Neutrophil (primary cell): ENCODE data around the gene SLC66A3.

Source experiments
- H3K27ac ChIP-seq: fragments of 200-600 bp; sonication (generic); 2 replicates; pipeline ENCODE4 v1.5.1; 2016; ENCODE audit warnings: mild to moderate bottlenecking, moderate library complexity
- H3K27me3 ChIP-seq: fragments of 200-600 bp; sonication (generic); 2 replicates; pipeline ENCODE4 v1.6.0; 2016; ENCODE audit warnings: mild to moderate bottlenecking
- H3K36me3 ChIP-seq: fragments of 200-600 bp; sonication (generic); 2 replicates; pipeline ENCODE4 v1.5.1; 2017
- H3K4me1 ChIP-seq, 2 experiments: fragments of 200-600 bp in 1 of 2; sonication (generic) in 1 of 2; 1 replicate in 1 of 2; 2 replicates in 1 of 2; pipeline versions ENCODE4 v1.5.1 to v1.6.1; 2013 to 2016; ENCODE audit warnings: low read depth in 1 of 2, low read length in 1 of 2, mild to moderate bottlenecking in 1 of 2, moderate library complexity in 1 of 2; ENCODE audit not compliant: control insufficient read depth in 1 of 2, insufficient read depth in 1 of 2
- H3K4me3 ChIP-seq, 2 experiments: fragments of 200-600 bp in 1 of 2; sonication (generic) in 1 of 2; 1 replicate in 1 of 2; 2 replicates in 1 of 2; pipeline ENCODE4 v1.5.1; 2013 to 2016; ENCODE audit warnings: low read depth in 1 of 2, low read length in 1 of 2, mild to moderate bottlenecking in 1 of 2, moderate library complexity in 1 of 2
- H3K9me3 ChIP-seq: fragments of 200-600 bp; sonication (generic); 2 replicates; pipeline ENCODE4 v1.5.1; 2016
- TF ChIP-seq, protein P1 (sequence below): fragments of 200-600 bp; sonication (generic); IDR thresholded peaks from 2 replicates; pipeline ENCODE4 v1.5.1; 2016; ENCODE audit warnings: antibody characterized with exemption

Gene SLC66A3

DNA sequence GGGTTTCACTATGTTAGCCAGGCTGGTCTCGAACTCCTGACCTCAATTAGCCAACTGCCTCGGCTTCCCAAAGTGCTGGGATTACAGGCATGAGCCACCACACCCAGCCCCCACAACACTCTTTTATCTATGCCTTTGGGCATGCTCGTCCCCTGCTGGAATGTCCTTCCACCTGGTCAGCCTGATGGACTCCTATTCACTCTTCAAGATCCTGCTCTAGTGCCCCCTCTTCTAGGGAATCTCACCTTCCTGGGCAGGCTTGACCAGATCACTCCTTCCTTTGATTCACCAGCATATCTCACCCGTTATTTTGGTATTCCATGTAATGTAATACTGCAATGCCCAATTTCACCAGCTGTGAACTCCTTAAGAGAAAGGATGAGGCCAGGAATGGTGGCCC lies 13.9 kb upstream of the SLC66A3 start:
- H3K9me3 ChIP-seq, result no peaks in the 10 kb centered on the region
- no peaks in the 10 kb centered on the region for H3K36me3 ChIP-seq
- H3K4me3 ChIP-seq, result no peak overlapping the region
- H3K27ac ChIP-seq, result no peak overlapping the region
- peaks cover 23% of the 10 kb centered on the region for H3K27me3 ChIP-seq
- TF ChIP-seq, protein P1, sequence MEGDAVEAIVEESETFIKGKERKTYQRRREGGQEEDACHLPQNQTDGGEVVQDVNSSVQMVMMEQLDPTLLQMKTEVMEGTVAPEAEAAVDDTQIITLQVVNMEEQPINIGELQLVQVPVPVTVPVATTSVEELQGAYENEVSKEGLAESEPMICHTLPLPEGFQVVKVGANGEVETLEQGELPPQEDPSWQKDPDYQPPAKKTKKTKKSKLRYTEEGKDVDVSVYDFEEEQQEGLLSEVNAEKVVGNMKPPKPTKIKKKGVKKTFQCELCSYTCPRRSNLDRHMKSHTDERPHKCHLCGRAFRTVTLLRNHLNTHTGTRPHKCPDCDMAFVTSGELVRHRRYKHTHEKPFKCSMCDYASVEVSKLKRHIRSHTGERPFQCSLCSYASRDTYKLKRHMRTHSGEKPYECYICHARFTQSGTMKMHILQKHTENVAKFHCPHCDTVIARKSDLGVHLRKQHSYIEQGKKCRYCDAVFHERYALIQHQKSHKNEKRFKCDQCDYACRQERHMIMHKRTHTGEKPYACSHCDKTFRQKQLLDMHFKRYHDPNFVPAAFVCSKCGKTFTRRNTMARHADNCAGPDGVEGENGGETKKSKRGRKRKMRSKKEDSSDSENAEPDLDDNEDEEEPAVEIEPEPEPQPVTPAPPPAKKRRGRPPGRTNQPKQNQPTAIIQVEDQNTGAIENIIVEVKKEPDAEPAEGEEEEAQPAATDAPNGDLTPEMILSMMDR, result no peak
- H3K4me1 ChIP-seq, result no peaks in the 10 kb centered on the region

DNA sequence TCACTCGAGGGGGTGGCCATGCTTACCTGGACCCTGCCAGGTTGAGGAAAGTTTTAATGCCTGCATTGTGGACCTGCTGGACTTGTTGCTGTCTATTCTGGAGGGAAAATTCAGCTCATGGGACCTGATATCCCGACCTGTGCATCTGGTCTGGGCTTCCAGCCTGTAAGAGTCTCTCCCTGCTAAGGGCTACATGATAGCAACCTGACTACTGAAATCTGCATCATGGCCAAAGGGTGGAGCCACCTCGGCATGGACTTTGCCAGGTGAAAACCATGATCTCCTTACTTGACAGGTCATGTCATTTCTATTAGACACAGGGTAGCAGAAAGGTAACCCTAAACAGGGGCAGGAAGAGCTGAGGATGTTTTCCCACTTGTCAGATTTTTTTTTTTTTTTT lies 12.9 kb upstream of the SLC66A3 start:
- H3K9me3 ChIP-seq, result no peaks in the 10 kb centered on the region
- H3K4me1 ChIP-seq, result no peaks in the 10 kb centered on the region
- peaks cover 23% of the 10 kb centered on the region for H3K27me3 ChIP-seq
- H3K27ac ChIP-seq, result no peak overlapping the region
- TF ChIP-seq, protein P1, result no peak
- no peaks in the 10 kb centered on the region for H3K36me3 ChIP-seq
- no peak overlapping the region for H3K4me3 ChIP-seq

DNA sequence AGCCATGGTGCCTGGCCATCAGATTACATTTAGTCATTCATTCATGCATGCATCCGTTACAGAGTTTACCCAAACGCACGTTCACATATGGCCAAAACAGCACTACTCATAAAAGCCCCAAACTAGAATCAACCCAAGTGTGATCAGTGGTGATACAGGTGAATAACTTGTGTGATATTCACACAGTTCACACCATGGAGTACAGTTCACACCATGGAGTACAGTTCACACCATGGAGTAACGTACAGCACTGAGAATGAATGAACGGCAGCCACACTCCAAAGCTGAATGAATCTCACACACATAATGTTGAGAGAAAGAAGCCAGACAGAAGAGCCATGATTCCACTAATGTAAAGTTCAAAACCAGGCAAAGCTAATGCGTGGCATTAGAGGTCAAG lies 12.3 kb upstream of the SLC66A3 start:
- Histone ChIP-seq H3K4me3 (no peak overlapping the region), H3K27me3 (peaks cover 23% of the 10 kb centered on the region), H3K27ac (no peak overlapping the region), H3K4me1 (no peaks in the 10 kb centered on the region), H3K36me3 (no peaks in the 10 kb centered on the region), H3K9me3 (no peaks in the 10 kb centered on the region)
- TF ChIP-seq, protein P1, result no peak

DNA sequence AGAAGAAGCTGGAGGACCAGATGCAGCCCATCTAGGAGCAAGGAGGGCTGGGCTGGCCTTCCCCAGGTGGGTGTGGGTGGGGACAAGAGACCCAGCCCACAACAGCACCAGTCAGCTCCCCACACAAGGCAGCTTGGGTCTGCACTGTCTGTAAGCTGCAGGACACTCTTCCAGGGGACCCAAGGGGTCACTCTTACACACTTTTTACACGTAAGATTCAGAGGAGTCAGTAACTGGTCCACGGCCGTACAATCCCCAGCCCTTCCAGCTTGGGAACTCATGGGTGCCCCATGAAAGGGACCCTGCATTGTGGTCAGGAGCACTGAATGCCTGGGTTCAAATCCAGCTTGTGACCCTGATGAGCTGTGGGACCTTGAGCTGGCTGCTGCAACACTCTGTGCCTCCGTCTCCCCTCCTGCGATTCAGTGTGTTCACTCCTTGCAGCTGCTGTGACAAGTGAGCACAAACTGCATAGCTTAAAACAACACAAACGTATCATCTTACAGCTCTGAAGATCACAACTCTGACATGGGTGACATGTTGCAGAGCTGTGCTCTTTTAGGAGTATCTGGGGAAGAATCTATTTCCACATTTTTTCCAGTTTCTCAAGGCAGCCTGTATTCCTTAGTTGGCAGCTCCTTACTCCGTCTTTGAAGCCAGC lies 11.1 kb upstream of the SLC66A3 start:
- TF ChIP-seq, protein P1, result no peak
- H3K27ac ChIP-seq, result no peak overlapping the region
- no peaks in the 10 kb centered on the region for H3K9me3 ChIP-seq
- H3K36me3 ChIP-seq, result no peaks in the 10 kb centered on the region
- no peaks in the 10 kb centered on the region for H3K4me1 ChIP-seq
- H3K4me3 ChIP-seq, result no peak overlapping the region
- H3K27me3 ChIP-seq, result peaks cover 23% of the 10 kb centered on the region

DNA sequence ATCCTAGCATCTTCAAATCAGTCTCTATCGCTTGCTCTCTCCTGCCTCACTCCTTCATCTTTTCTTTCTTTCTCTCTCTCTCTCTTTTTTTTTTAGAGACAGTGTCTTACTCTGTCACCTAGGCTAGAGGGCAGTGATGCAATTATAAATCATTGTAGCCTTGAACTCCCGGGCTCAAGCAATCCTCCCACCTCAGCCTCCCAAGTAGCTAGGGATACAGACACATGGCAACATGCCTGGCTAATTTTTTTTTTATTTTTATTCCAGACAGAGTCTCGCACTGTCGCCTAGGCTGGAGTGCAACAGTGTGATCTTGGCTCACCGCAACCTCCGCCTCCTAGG lies 10.6 kb upstream of the SLC66A3 start:
- Histone ChIP-seq H3K27me3 (peaks cover 23% of the 10 kb centered on the region), H3K27ac (no peak overlapping the region), H3K4me1 (no peaks in the 10 kb centered on the region), H3K36me3 (no peaks in the 10 kb centered on the region), H3K9me3 (no peaks in the 10 kb centered on the region), H3K4me3 (no peak overlapping the region)
- TF ChIP-seq, protein P1, result no peak

DNA sequence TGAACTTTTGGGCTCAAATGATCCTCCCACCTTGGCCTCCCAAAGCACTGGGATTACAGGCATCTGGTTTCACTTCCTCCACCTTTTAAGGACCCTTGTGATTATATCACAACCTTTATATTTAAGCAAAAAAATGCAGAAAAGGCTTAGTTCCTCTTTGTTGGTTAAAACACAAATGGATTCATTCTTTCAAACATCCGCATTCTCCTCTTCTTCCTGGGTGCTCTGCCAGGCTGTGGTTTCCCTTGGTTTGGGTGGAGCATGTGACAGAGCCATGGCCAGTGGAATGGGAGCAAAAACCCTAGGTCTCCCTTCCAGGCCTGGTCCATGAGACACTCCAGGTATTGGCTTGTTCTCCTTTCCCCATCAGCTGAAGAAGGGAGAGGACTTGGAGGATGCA lies 9.9 kb upstream of the SLC66A3 start:
- H3K4me3 ChIP-seq, result no peak overlapping the region
- H3K36me3 ChIP-seq, result no peaks in the 10 kb centered on the region
- no peaks in the 10 kb centered on the region for H3K9me3 ChIP-seq
- no peaks in the 10 kb centered on the region for H3K4me1 ChIP-seq
- H3K27me3 ChIP-seq, result peaks cover 23% of the 10 kb centered on the region
- TF ChIP-seq, protein P1, result no peak
- H3K27ac ChIP-seq, result no peak overlapping the region
